IPS-15b (cell line): ENCODE results near the gene THYN1.
A peak's percentile ranks its signal among the peaks of the same experiment; 100 is the strongest.

Source experiments
- H3K27me3 ChIP-seq: one replicate; pipeline ENCODE4 v1.6.1; 2013; ENCODE audit warnings: low read length; ENCODE audit not compliant: control insufficient read depth, insufficient read depth
- H3K36me3 ChIP-seq: one replicate; pipeline ENCODE4 v1.6.1; 2013; ENCODE audit warnings: low read length; ENCODE audit not compliant: control insufficient read depth, insufficient read depth
- H3K4me1 ChIP-seq: one replicate; pipeline ENCODE4 v1.6.1; 2013; ENCODE audit warnings: mild to moderate bottlenecking, low read length; ENCODE audit not compliant: control insufficient read depth, insufficient read depth
- H3K4me3 ChIP-seq: one replicate; pipeline ENCODE4 v1.5.1; 2013; ENCODE audit warnings: low read depth, low read length
- H3K9ac ChIP-seq: one replicate; pipeline ENCODE4 v1.6.1; 2013; ENCODE audit warnings: low read depth, mild to moderate bottlenecking, low read length
- H3K9me3 ChIP-seq: one replicate; pipeline ENCODE4 v1.6.1; 2013; ENCODE audit warnings: mild to moderate bottlenecking, low read length; ENCODE audit not compliant: control insufficient read depth, insufficient read depth

The THYN1 gene

GRCh38 chr11:134228625-134229024, 24.5 kb downstream of the THYN1 start:
- no peak overlapping the region for H3K4me3 ChIP-seq
- H3K36me3 ChIP-seq: no peaks in the 10 kb centered on the region
- H3K9me3 ChIP-seq: no peaks in the 10 kb centered on the region
- H3K4me1 ChIP-seq: peaks cover 7% of the 10 kb centered on the region
- H3K9ac ChIP-seq: no peak overlapping the region
- peaks cover 5% of the 10 kb centered on the region for H3K27me3 ChIP-seq

- Histone ChIP-seq H3K36me3 (no peaks in the 10 kb centered on the region), H3K4me3 (no peak overlapping the region), H3K9me3 (no peaks in the 10 kb centered on the region), H3K9ac (no peak overlapping the region), H3K4me1 (peaks cover 15% of the 10 kb centered on the region), H3K27me3 (peaks cover 5% of the 10 kb centered on the region)
These were observed 26.3 kb downstream of the THYN1 start for GRCh38 chr11:134226806-134227325.

GRCh38 chr11:134224710-134225664, 28.2 kb downstream of the THYN1 start:
- Histone ChIP-seq H3K4me1 (peaks cover 15% of the 10 kb centered on the region), H3K9me3 (no peaks in the 10 kb centered on the region), H3K4me3 (peak overlapping the region; percentile 98), H3K36me3 (no peaks in the 10 kb centered on the region), H3K27me3 (peaks cover 5% of the 10 kb centered on the region), H3K9ac (peak overlapping the region; percentile 60)

- peaks cover 5% of the 10 kb centered on the region for H3K27me3 ChIP-seq
- peaks cover 3% of the 10 kb centered on the region for H3K36me3 ChIP-seq
- H3K4me3 ChIP-seq: peak within 1 kb of the TSS; percentile 98
- peaks cover 15% of the 10 kb centered on the region for H3K4me1 ChIP-seq
- no peaks in the 10 kb centered on the region for H3K9me3 ChIP-seq
- H3K9ac ChIP-seq: peak within 1 kb of the TSS; percentile 74
These were observed 29.1 kb downstream of the THYN1 start, which contains the start of the genes NCAPD3 and VPS26B for GRCh38 chr11:134223836-134224709. NCAPD3 (minus strand) TSS chr11:134223967; CDS start chr11:134223926, 41 bp downstream. VPS26B (plus strand) TSS chr11:134224671; CDS start chr11:134225123, 452 bp downstream.

- Histone ChIP-seq H3K36me3 (peaks cover 6% of the 10 kb centered on the region), H3K9me3 (no peaks in the 10 kb centered on the region), H3K4me1 (peaks cover 15% of the 10 kb centered on the region), H3K9ac (peak overlapping the region; percentile 54), H3K4me3 (peak overlapping the region; percentile 98), H3K27me3 (peaks cover 5% of the 10 kb centered on the region)
These were observed 30.0 kb downstream of the THYN1 start for GRCh38 chr11:134223121-134223520.

GRCh38 chr11:134216816-134217215, 36.3 kb downstream of the THYN1 start:
- Histone ChIP-seq H3K27me3 (no peaks in the 10 kb centered on the region), H3K4me3 (no peak overlapping the region), H3K4me1 (no peaks in the 10 kb centered on the region), H3K9me3 (no peaks in the 10 kb centered on the region), H3K36me3 (peaks cover 8% of the 10 kb centered on the region), H3K9ac (no peak overlapping the region)

- peaks cover 8% of the 10 kb centered on the region for H3K36me3 ChIP-seq
- no peaks in the 10 kb centered on the region for H3K4me1 ChIP-seq
- H3K4me3 ChIP-seq: no peak overlapping the region
- no peaks in the 10 kb centered on the region for H3K27me3 ChIP-seq
- H3K9ac ChIP-seq: no peak overlapping the region
- no peaks in the 10 kb centered on the region for H3K9me3 ChIP-seq
These were observed 37.3 kb downstream of the THYN1 start for GRCh38 chr11:134215836-134216235.

GRCh38 chr11:134207538-134208239, 45.5 kb downstream of the THYN1 start:
- Histone ChIP-seq H3K27me3 (no peaks in the 10 kb centered on the region), H3K9ac (no peak overlapping the region), H3K9me3 (no peaks in the 10 kb centered on the region), H3K4me1 (no peaks in the 10 kb centered on the region), H3K36me3 (peaks cover 25% of the 10 kb centered on the region), H3K4me3 (no peak overlapping the region)

- Histone ChIP-seq H3K9me3 (no peaks in the 10 kb centered on the region), H3K36me3 (peaks cover 31% of the 10 kb centered on the region), H3K4me1 (no peaks in the 10 kb centered on the region), H3K9ac (no peak overlapping the region), H3K4me3 (no peak overlapping the region), H3K27me3 (no peaks in the 10 kb centered on the region)
These were observed 47.0 kb downstream of the THYN1 start for GRCh38 chr11:134206185-134206584.

- Histone ChIP-seq H3K9ac (no peak overlapping the region), H3K9me3 (no peaks in the 10 kb centered on the region), H3K27me3 (no peaks in the 10 kb centered on the region), H3K4me1 (no peaks in the 10 kb centered on the region), H3K36me3 (peaks cover 31% of the 10 kb centered on the region), H3K4me3 (no peak overlapping the region)
These were observed 47.4 kb downstream of the THYN1 start for GRCh38 chr11:134205729-134206128.

- Histone ChIP-seq H3K36me3 (peaks cover 20% of the 10 kb centered on the region), H3K4me3 (no peak overlapping the region), H3K9me3 (no peaks in the 10 kb centered on the region), H3K4me1 (no peaks in the 10 kb centered on the region), H3K27me3 (no peaks in the 10 kb centered on the region), H3K9ac (no peak overlapping the region)
These were observed 50.5 kb downstream of the THYN1 start for GRCh38 chr11:134202661-134203060.
